Measurements from ENCODE around the gene MUSTN1. TPM values are rescaled to one million over a fixed set of nuclear protein-coding genes. Genes with fewer than 3 reads are reported as not detected.

The MUSTN1 gene
- total RNA-seq, 2 donors from 2014 or later, result 2.8 TPM; not detected in 1

DNA sequence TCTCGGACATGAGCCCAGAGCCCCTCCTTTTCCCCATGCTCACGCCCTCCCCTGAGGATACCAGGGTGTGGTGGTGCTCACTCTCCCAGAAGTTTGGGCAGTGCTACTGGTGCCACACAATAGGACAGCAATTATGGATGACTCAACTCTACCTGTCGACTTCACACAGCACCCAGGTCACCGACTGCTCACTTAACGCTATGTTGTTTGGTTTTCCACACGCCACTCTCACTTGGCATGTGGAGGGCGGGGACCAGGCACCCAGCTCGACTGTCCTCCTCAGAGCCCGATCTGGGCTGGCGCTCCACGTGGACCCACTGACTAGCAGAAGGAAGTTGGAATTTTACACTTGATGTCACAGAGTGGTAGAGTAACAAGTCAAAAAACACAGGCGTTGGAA is 31.6 kb upstream of the MUSTN1 start:
- peaks cover 9% of the 10 kb centered on the region for H3K9me3 Mint-ChIP-seq
- peak overlapping the region; percentile 40 for H3K27ac Mint-ChIP-seq
- H3K4me3 Mint-ChIP-seq, result no peak overlapping the region
- H3K4me1 Mint-ChIP-seq, result peaks cover 24% of the 10 kb centered on the region
- ATAC-seq (replicated peaks), result no peak
- H3K36me3 Mint-ChIP-seq (ENCODE audit: low read depth), result peaks cover 6% of the 10 kb centered on the region
- no peaks in the 10 kb centered on the region for H3K27me3 Mint-ChIP-seq

DNA sequence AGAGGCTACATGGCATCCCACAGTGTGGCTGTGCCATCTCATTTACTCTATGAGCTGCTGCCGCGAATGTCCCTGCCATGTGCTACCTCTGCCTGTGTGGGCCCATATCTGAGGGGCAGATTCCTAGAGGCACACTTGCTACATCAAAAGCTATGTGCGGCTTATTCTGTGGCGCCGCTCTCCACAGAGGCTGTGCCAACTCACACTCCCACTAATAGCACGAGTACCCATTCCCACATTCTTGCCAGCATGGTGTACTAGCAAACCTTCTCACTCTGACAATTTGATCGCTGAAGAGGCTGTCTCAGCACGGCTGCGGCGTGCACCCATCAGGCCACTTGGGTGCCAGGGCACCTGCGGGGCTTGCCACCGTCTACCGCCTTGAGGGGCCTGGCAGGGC is 31.2 kb upstream of the MUSTN1 start:
- H3K4me3 Mint-ChIP-seq, result no peak overlapping the region
- peaks cover 9% of the 10 kb centered on the region for H3K9me3 Mint-ChIP-seq
- no peak for ATAC-seq (replicated peaks)
- H3K36me3 Mint-ChIP-seq (ENCODE audit: low read depth), result peaks cover 6% of the 10 kb centered on the region
- peak overlapping the region; percentile 40 for H3K27ac Mint-ChIP-seq
- peaks cover 23% of the 10 kb centered on the region for H3K4me1 Mint-ChIP-seq
- no peaks in the 10 kb centered on the region for H3K27me3 Mint-ChIP-seq

DNA sequence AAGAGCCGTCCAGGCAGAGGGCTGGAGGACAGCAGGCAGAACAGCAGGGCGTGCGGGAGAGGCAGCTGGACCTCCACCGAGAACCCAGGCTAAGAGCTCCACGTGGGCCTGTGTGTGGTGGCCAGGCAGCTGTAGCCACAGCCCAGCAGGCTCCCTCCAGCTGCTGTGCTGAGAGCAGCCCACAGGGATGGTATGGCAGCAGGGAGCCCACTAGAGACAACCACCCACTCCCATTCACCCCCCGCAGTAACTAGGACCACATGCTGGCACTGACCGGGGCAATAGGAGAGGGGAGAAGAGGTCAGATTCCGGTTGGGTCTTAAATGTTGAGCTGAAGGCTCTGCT is 25.6 kb upstream of the MUSTN1 start:
- H3K9me3 Mint-ChIP-seq, result no peaks in the 10 kb centered on the region
- peak overlapping the region; percentile 62 for H3K27ac Mint-ChIP-seq
- no peaks in the 10 kb centered on the region for H3K27me3 Mint-ChIP-seq
- H3K36me3 Mint-ChIP-seq (ENCODE audit: low read depth), result peaks cover 7% of the 10 kb centered on the region
- peaks cover 9% of the 10 kb centered on the region for H3K4me1 Mint-ChIP-seq
- no peak overlapping the region for H3K4me3 Mint-ChIP-seq
- no peak for ATAC-seq (replicated peaks)

DNA sequence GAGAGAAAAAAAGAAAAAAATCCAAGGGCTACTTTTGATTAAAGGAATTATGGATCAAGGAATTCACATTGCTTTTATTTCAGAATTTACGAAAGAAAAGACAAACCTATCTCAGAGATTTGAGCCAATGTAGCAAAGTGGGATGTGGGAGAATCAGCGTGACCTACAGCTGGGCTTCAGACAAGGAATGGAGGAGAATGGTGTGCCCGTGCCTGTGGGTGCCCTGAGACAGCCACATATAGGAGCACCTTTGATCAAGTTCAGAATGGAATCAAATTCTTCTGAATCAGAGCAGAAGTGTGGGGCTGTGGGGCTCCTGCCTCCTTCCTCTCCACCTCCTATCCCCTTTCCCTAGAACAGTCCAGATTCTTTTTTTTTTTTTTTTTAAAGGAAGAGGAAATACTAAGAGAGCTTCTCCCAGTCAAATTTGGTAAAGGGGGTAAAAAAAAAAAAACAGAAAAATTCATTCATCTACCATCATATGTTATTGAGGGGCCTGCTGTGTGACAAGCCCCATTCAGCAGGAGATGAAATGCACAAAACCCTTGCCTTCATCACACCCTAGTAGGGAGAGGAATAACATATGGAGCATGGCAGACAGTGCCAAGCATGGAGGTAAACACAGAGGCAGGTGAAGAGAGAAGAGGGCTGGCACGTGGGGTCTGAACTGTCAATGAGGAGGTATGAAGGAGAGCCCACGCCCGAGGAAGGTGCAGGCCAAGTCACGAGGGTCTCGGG is 25.0 kb upstream of the MUSTN1 start:
- Mint-ChIP-seq H3K27ac (peak overlapping the region; percentile 62), H3K4me3 (no peak overlapping the region), H3K27me3 (no peaks in the 10 kb centered on the region), H3K9me3 (no peaks in the 10 kb centered on the region), H3K36me3 (ENCODE audit: low read depth) (peaks cover 12% of the 10 kb centered on the region), H3K4me1 (peaks cover 9% of the 10 kb centered on the region)
- ATAC-seq (replicated peaks), result no peak

DNA sequence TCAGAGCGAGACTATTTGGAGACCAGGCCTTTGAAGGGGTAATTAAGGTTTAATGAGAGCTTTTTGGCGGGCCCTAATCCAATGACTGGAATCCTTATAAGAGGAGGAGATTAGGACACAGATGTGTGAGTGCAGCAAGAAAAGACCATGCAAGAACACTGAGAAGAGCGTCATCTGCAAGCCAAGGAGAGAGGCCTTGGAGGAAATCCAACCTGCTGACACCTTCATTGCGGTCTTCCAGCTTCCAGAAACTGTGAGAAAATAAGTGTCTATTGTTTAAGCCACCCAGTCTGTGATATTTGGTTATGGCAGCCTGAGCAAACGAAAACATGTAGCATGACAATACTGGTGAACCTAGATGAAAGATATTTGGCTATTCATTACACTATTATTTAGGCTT is 23.0 kb upstream of the MUSTN1 start:
- no peak for ATAC-seq (replicated peaks)
- Mint-ChIP-seq H3K4me3 (no peak overlapping the region), H3K9me3 (no peaks in the 10 kb centered on the region), H3K27me3 (no peaks in the 10 kb centered on the region), H3K27ac (no peak overlapping the region), H3K36me3 (ENCODE audit: low read depth) (peaks cover 24% of the 10 kb centered on the region), H3K4me1 (peaks cover 9% of the 10 kb centered on the region)

DNA sequence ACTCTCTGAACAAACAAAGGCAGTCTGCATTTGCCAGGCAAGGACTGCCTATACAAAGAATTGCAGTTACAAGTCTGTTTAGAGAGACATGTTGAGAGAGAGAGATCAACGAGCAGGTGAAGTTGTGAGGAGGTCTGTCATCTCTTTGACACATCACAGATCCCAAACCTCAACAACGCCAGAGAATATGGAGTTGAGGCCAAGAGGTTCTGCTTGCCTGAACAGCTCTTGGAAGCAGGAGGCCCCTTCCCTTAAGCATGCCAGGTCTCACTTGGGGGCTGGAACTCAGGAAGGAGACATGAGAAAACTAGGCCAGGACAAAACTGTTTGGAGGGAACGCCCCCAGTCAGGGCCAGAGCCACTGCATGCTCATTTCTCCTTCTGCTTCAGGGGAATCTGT is 22.3 kb upstream of the MUSTN1 start:
- H3K4me1 Mint-ChIP-seq, result peaks cover 8% of the 10 kb centered on the region
- no peak for ATAC-seq (replicated peaks)
- no peaks in the 10 kb centered on the region for H3K27me3 Mint-ChIP-seq
- no peaks in the 10 kb centered on the region for H3K9me3 Mint-ChIP-seq
- H3K36me3 Mint-ChIP-seq (ENCODE audit: low read depth), result peaks cover 29% of the 10 kb centered on the region
- no peak overlapping the region for H3K4me3 Mint-ChIP-seq
- no peak overlapping the region for H3K27ac Mint-ChIP-seq

DNA sequence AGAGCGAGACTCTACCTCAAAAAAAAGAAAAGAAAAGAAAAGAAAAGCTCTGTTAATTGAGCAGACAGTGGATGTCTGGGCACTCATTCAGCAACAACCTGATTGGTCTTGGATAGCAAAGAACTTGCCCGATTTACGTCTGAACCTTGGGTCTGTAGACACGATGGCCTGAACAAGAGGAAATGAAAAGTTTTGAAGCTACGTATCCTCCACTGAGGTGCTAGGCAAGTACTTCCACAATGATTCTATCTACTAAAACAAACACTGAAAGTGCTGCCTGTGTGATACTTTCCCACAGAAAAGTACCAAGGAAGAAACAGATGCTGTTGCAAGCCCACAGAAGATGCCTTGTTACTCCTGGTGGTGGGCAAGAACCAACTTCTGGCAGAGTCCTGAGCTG is 21.8 kb upstream of the MUSTN1 start:
- Mint-ChIP-seq H3K4me3 (no peak overlapping the region), H3K36me3 (ENCODE audit: low read depth) (peaks cover 34% of the 10 kb centered on the region), H3K4me1 (peaks cover 5% of the 10 kb centered on the region), H3K27me3 (no peaks in the 10 kb centered on the region), H3K27ac (no peak overlapping the region), H3K9me3 (no peaks in the 10 kb centered on the region)
- no peak for ATAC-seq (replicated peaks)

DNA sequence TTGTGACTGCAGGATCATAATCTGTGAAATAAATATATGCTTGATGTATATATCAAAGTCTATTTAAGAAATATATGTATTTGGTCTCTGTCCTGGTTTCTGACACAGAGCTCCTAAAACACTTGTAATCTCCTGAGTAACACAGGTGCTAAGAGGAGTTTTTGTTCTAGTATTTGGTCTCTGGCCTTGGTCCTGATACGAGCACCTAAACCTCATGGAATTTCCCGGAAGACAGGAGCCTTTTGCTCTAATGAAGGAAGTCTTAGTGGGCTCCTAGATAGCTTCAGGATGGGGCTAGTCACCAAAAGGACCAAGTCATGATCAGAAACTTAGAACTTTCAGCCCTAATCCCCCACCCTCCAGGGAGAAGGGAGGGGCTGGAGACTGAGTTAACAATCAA is 19.2 kb upstream of the MUSTN1 start:
- Mint-ChIP-seq H3K4me1 (no peaks in the 10 kb centered on the region), H3K4me3 (no peak overlapping the region), H3K27ac (no peak overlapping the region), H3K9me3 (no peaks in the 10 kb centered on the region), H3K27me3 (no peaks in the 10 kb centered on the region), H3K36me3 (ENCODE audit: low read depth) (peaks cover 45% of the 10 kb centered on the region)
- no peak for ATAC-seq (replicated peaks)

DNA sequence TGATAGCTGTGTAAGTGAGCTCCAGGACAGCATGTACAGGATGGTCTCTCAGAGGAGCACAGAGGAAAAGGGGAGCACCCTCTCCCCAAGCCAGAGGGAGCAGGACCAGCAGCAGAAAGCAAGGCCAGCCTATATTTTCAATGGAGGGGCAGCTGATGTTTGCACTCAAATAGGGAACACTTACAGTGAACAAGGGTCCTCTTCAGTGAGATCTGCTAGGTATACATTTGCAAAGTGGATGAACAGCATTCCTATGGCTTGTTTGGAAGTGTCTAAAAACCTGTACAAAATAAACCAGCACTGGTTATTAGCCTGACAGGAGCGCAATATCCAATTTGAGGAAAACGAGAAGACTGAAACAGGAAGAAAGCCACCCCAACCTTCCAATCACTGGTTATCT is 17.6 kb upstream of the MUSTN1 start:
- no peak for ATAC-seq (replicated peaks)
- no peak overlapping the region for H3K4me3 Mint-ChIP-seq
- H3K27me3 Mint-ChIP-seq, result no peaks in the 10 kb centered on the region
- H3K27ac Mint-ChIP-seq, result no peak overlapping the region
- no peaks in the 10 kb centered on the region for H3K9me3 Mint-ChIP-seq
- H3K36me3 Mint-ChIP-seq (ENCODE audit: low read depth), result peaks cover 53% of the 10 kb centered on the region
- no peaks in the 10 kb centered on the region for H3K4me1 Mint-ChIP-seq

DNA sequence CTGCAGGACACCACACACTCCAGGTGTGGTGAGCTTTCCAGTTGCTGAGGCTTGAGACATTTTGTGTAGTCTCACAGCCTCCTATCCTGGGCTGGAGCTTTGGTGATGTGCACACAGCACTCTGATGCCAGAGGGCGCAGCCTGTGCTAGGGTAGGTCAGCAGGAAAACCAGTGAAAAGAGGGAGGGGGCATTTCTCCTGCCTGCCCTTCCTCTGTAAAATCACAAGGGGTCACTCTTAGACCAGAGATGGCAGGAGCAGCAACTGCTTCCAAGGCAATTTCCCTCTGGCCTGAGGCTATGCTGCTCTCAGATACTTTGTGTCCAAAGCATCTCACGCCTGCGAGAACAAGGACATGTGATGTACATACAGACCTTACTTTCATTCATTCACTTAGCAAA is 16.5 kb upstream of the MUSTN1 start:
- H3K4me1 Mint-ChIP-seq, result no peaks in the 10 kb centered on the region
- ATAC-seq (replicated peaks), result peak; percentile 68
- H3K27me3 Mint-ChIP-seq, result no peaks in the 10 kb centered on the region
- peaks cover 55% of the 10 kb centered on the region for H3K36me3 Mint-ChIP-seq (ENCODE audit: low read depth)
- no peaks in the 10 kb centered on the region for H3K9me3 Mint-ChIP-seq
- no peak overlapping the region for H3K27ac Mint-ChIP-seq
- H3K4me3 Mint-ChIP-seq, result no peak overlapping the region

DNA sequence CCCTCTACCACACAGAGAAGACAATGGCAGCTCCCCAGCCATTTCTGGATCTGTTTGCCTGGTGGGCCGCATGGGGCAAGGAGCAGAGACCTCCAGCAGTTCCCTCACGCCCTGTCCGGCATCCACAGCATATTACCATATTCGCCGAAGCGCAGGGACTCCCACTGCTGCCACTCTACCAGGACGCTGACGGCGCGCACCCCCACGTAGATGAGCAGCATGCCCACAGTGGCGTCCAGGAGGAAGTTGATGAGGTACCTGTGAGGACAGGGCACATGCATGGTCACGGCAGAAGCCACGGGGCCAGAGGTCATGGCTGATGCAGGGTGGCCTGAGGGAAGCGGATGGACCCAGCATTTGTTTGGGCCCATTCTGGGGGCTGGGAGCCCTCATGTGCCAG is 14.8 kb upstream of the MUSTN1 start:
- H3K36me3 Mint-ChIP-seq (ENCODE audit: low read depth), result peaks cover 41% of the 10 kb centered on the region
- H3K4me1 Mint-ChIP-seq, result peaks cover 2% of the 10 kb centered on the region
- H3K27me3 Mint-ChIP-seq, result no peaks in the 10 kb centered on the region
- no peak overlapping the region for H3K27ac Mint-ChIP-seq
- H3K9me3 Mint-ChIP-seq, result no peaks in the 10 kb centered on the region
- ATAC-seq (replicated peaks), result no peak
- no peak overlapping the region for H3K4me3 Mint-ChIP-seq

DNA sequence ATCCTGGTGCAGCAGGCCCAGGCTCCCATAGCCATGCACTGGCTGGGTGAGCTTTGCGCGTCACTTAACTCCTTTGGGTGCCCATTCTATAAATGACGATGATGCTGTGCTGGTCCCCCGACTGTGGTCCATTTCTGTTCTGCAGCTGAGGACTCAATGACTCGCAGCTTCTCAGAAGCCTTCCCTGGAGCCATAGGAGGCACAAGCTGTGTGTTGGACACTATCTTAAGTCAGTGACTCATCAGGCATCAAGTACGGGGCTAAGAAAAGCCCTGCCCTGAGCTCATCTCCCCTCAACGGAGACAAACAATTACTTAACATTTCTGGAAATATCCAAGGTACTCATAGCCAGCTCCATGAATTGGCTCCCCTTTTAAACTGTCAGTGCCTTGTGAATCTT is 13.8 kb upstream of the MUSTN1 start:
- no peak for ATAC-seq (replicated peaks)
- Mint-ChIP-seq H3K27ac (no peak overlapping the region), H3K9me3 (no peaks in the 10 kb centered on the region), H3K4me3 (no peak overlapping the region), H3K36me3 (ENCODE audit: low read depth) (peaks cover 38% of the 10 kb centered on the region), H3K4me1 (peaks cover 5% of the 10 kb centered on the region), H3K27me3 (no peaks in the 10 kb centered on the region)

DNA sequence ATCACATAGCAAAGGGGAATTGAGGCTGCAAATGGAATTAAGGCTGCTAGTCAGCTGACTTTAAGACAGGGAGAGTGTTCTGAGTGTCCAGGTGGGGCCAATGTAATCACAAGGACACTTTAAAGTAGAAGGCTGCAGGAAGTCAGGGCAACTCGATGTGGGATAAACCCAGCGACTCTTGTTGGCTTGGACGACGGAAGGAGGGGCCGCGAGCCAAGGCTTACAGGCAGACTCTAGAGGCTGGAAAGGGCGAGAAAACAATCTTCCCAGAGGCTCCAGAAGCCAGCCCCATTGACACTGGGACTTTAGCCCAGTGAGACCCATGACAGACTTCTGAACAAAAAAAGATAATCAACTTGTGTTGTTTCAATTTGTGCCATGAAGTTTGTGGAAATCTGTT is 12.9 kb upstream of the MUSTN1 start:
- peaks cover 29% of the 10 kb centered on the region for H3K36me3 Mint-ChIP-seq (ENCODE audit: low read depth)
- H3K9me3 Mint-ChIP-seq, result no peaks in the 10 kb centered on the region
- H3K27me3 Mint-ChIP-seq, result no peaks in the 10 kb centered on the region
- H3K27ac Mint-ChIP-seq, result no peak overlapping the region
- H3K4me1 Mint-ChIP-seq, result peaks cover 5% of the 10 kb centered on the region
- no peak overlapping the region for H3K4me3 Mint-ChIP-seq
- ATAC-seq (replicated peaks), result no peak

DNA sequence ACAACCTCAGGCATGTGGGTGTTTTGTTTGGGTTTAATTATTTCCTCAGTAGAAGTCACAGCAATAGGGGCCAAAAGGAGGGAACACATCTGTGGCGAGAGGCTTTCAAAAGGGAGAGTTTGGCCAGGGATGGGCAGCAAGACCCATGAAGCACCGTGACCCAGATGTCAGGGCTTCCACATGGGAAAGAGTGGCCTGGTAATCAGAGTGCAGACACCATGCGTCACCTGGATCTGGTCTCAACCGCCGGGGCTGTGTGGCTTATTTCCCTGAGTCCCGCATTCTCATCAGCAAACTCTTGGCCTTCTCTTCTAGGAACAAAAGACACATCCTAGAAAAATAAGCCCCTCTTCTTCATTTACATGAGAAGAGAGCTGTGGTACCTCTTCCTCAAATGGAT is 12.4 kb upstream of the MUSTN1 start:
- no peak for ATAC-seq (replicated peaks)
- H3K27me3 Mint-ChIP-seq, result no peaks in the 10 kb centered on the region

DNA sequence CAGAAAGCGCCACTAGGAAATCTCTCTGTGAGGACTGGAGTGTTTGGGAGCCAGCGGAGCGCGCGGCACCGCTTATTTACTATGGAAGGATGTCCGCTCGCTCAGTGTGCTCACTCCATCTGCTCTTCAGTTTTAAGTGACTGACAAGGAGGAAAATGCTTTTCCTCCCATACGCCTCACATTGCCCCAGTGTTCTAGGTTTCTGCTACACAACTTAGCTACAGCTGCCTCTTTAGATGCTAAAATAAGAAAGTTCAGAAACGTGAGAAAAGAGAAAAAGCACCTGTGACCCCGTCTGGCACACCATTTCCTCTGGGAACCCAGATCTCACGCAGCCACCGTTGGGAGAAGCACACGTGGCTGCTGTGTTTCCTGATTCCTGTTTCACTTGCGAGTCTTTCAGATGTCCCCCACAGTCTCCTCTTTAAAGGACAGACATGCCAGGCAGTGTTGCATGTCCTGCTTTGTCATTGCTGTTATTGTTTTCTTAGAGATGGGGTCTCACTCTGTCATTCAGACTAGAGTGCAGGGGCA is 11.7 kb upstream of the MUSTN1 start:
- no peaks in the 10 kb centered on the region for H3K9me3 Mint-ChIP-seq

More for the DNA sequence above, 12.4 kb upstream of the MUSTN1 start:
- no peak overlapping the region for H3K4me3 Mint-ChIP-seq
- peaks cover 5% of the 10 kb centered on the region for H3K4me1 Mint-ChIP-seq
- peaks cover 26% of the 10 kb centered on the region for H3K36me3 Mint-ChIP-seq (ENCODE audit: low read depth)
- H3K9me3 Mint-ChIP-seq, result no peaks in the 10 kb centered on the region
- H3K27ac Mint-ChIP-seq, result no peak overlapping the region

More for the DNA sequence above, 11.7 kb upstream of the MUSTN1 start:
- H3K27ac Mint-ChIP-seq, result no peak overlapping the region
- peaks cover 19% of the 10 kb centered on the region for H3K36me3 Mint-ChIP-seq (ENCODE audit: low read depth)
- H3K4me1 Mint-ChIP-seq, result peaks cover 5% of the 10 kb centered on the region
- no peak overlapping the region for H3K4me3 Mint-ChIP-seq
- H3K27me3 Mint-ChIP-seq, result no peaks in the 10 kb centered on the region
- ATAC-seq (replicated peaks), result no peak

Data from activated T-helper 17 cell treated with anti-CD3 and anti-CD28 coated beads, Interleukin-2, amount 50 U/mL, for 72 hours (primary cell).